Activated CD4-positive, CD25-positive, alpha-beta regulatory T cell treated with anti-CD3 and anti-CD28 coated beads, Interleukin-2, amount 50 U/mL, for 24 hours (primary cell): ENCODE measurements around the gene LOX.

Source experiments
- ATAC-seq, 2 donors: fragments of 150-1000 bp; cut with Tn5 transposase; one replicate each; pipeline ENCODE4 v1.10.0; 2021; ENCODE audit warnings: mild to moderate bottlenecking in 1 of 2, moderate library complexity in 1 of 2

Gene LOX

GRCh38 chr5:122078116-122079110, at the start of gene LOX:
TSS of gene LOX (minus strand) at chr5:122078259. CDS start at chr5:122077985, 274 bp downstream.
- ATAC-seq = no peak

- ATAC-seq = no peak
These were observed 48.8 kb upstream of the LOX start for GRCh38 chr5:122126756-122127321.

- no peak for ATAC-seq
These were observed 48.2 kb upstream of the LOX start for GRCh38 chr5:122126177-122126755.

GRCh38 chr5:122124766-122125165, 46.7 kb upstream of the LOX start:
- no peak for ATAC-seq

GRCh38 chr5:122121479-122122465, 43.7 kb upstream of the LOX start:
- ATAC-seq = no peak

- no peak for ATAC-seq
These were observed 42.9 kb upstream of the LOX start for GRCh38 chr5:122120957-122121356.

- no peak for ATAC-seq
These were observed 42.4 kb upstream of the LOX start for GRCh38 chr5:122120493-122120892.

GRCh38 chr5:122119205-122119604, 41.1 kb upstream of the LOX start:
- no peak for ATAC-seq

GRCh38 chr5:122118356-122118948, 40.4 kb upstream of the LOX start:
- ATAC-seq = no peak

GRCh38 chr5:122114501-122114900, 36.4 kb upstream of the LOX start:
- no peak for ATAC-seq

GRCh38 chr5:122112733-122113558, 34.9 kb upstream of the LOX start:
- no peak for ATAC-seq

- no peak for ATAC-seq
These were observed 34.0 kb upstream of the LOX start for GRCh38 chr5:122112063-122112462.

- ATAC-seq = no peak
These were observed 33.4 kb upstream of the LOX start for GRCh38 chr5:122111460-122111859.

GRCh38 chr5:122110987-122111386, 32.9 kb upstream of the LOX start:
- ATAC-seq = no peak

- ATAC-seq = no peak
These were observed 29.0 kb upstream of the LOX start for GRCh38 chr5:122107016-122107415.

GRCh38 chr5:122105909-122106308, 27.9 kb upstream of the LOX start:
- ATAC-seq = no peak

GRCh38 chr5:122102825-122103224, 24.8 kb upstream of the LOX start:
- no peak for ATAC-seq

GRCh38 chr5:122101636-122102285, 23.7 kb upstream of the LOX start:
- ATAC-seq = no peak

GRCh38 chr5:122099060-122099790, 21.2 kb upstream of the LOX start:
- no peak for ATAC-seq

GRCh38 chr5:122097391-122097790, 19.3 kb upstream of the LOX start:
- no peak for ATAC-seq
